ENCODE data around the gene LRRC34.
A peak's percentile ranks its signal among the peaks of the same experiment; 100 is the strongest.

The LRRC34 gene

DNA sequence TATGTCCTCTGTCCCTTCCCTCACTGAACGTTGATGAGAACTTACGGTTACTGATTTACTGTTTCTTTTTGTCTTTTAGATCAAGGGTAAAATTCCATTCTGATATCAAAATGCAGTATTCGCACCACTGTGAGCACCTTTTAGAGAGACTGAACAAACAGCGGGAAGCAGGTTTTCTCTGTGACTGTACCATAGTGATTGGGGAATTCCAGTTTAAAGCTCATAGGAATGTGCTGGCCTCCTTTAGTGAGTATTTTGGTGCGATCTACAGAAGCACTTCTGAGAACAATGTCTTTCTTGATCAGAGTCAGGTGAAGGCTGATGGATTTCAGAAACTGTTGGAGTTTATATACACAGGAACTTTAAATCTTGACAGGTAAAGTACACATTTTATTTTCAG, 38.5 kb downstream of the LRRC34 start (continued):
- TF ChIP-seq, protein P1, sequence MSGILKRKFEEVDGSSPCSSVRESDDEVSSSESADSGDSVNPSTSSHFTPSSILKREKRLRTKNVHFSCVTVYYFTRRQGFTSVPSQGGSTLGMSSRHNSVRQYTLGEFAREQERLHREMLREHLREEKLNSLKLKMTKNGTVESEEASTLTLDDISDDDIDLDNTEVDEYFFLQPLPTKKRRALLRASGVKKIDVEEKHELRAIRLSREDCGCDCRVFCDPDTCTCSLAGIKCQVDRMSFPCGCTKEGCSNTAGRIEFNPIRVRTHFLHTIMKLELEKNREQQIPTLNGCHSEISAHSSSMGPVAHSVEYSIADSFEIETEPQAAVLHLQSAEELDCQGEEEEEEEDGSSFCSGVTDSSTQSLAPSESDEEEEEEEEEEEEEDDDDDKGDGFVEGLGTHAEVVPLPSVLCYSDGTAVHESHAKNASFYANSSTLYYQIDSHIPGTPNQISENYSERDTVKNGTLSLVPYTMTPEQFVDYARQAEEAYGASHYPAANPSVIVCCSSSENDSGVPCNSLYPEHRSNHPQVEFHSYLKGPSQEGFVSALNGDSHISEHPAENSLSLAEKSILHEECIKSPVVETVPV (CRISPR knock-in tag; IDR thresholded peaks at IDR 0.05) = no peak
- TF ChIP-seq RARB (CRISPR knock-in tag; IDR thresholded peaks at IDR 0.05) = no peak
- TF ChIP-seq ESRRG (CRISPR knock-in tag; IDR thresholded peaks at IDR 0.05) = no peak

DNA sequence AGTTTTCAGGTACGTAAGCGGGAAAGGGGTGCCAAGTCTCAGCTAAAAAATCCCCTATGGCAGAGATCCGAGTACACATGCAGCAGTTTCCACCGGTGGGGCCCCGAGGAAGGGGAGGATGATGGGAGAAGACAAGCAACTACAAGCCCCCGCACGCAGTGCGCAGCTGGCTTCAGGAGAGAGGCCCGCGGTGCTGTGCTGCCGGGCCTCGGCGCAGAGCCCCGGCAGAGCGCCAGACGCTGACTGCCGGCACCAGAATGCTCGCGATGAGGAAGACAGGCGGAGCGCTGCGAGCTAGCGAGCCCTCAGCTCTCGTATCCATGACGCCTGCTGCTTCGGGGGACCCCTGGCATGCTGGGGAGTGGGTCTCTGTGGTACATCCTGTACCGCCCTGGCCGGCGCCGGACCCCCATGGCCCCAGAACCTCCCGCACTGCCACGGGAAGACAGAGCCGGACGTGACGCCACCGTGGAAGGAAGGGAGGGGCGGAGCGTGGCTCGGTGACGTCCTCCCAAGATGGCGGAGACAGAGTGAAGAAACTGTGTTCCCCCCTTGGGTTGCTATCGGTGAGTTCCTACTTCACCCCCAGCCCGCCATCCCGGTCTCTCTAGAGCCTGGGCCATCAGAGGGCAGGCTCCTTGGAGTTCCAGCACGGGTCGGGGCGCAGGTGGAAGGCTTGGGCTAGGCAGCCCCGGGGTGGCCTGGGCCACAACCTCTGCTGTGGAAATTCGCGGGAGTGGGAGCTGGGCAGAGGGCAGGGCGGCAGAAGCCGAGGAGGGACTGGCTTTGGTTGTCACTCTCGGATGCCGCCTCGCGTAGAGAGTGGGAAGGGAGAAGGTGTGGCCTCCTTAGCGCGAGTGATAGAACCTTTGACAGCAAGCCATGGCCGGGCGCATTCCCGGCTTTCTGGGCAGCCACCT, 39.5 kb downstream of the LRRC34 start, which contains the start of gene MYNN:
MYNN (plus strand) TSS at position 500 of the 920 bp plus-strand sequence. CDS start 900 bp downstream, outside the sequence.
- ATAC-seq = peak; percentile 88
- TF ChIP-seq ARNTL (CRISPR knock-in tag; IDR thresholded peaks at IDR 0.05; ENCODE audit: borderline replicate concordance, low read depth) = no peak
- TF ChIP-seq TCF4 (CRISPR knock-in tag; IDR thresholded peaks at IDR 0.05; ENCODE audit: borderline replicate concordance) = no peak
- TF ChIP-seq ZC3H10 (CRISPR knock-in tag; IDR thresholded peaks at IDR 0.05) = no peak
- no peak for TF ChIP-seq ZNF70 (CRISPR knock-in tag; IDR thresholded peaks at IDR 0.05)
- TF ChIP-seq POU6F1 (CRISPR knock-in tag; IDR thresholded peaks at IDR 0.05; ENCODE audit: borderline replicate concordance, low read depth) = no peak
- TF ChIP-seq, protein P2, sequence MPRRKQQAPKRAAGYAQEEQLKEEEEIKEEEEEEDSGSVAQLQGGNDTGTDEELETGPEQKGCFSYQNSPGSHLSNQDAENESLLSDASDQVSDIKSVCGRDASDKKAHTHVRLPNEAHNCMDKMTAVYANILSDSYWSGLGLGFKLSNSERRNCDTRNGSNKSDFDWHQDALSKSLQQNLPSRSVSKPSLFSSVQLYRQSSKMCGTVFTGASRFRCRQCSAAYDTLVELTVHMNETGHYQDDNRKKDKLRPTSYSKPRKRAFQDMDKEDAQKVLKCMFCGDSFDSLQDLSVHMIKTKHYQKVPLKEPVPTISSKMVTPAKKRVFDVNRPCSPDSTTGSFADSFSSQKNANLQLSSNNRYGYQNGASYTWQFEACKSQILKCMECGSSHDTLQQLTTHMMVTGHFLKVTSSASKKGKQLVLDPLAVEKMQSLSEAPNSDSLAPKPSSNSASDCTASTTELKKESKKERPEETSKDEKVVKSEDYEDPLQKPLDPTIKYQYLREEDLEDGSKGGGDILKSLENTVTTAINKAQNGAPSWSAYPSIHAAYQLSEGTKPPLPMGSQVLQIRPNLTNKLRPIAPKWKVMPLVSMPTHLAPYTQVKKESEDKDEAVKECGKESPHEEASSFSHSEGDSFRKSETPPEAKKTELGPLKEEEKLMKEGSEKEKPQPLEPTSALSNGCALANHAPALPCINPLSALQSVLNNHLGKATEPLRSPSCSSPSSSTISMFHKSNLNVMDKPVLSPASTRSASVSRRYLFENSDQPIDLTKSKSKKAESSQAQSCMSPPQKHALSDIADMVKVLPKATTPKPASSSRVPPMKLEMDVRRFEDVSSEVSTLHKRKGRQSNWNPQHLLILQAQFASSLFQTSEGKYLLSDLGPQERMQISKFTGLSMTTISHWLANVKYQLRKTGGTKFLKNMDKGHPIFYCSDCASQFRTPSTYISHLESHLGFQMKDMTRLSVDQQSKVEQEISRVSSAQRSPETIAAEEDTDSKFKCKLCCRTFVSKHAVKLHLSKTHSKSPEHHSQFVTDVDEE (CRISPR knock-in tag; IDR thresholded peaks at IDR 0.05) = no peak
- TF ChIP-seq ZNF8 (CRISPR knock-in tag; IDR thresholded peaks at IDR 0.05) = no peak
- no peak for TF ChIP-seq RARB (CRISPR knock-in tag; IDR thresholded peaks at IDR 0.05)
- TF ChIP-seq ISL1 (CRISPR knock-in tag; IDR thresholded peaks at IDR 0.05) = no peak
- no peak for TF ChIP-seq PPARA (CRISPR knock-in tag; IDR thresholded peaks at IDR 0.05; ENCODE audit: borderline replicate concordance)
- TF ChIP-seq PATZ1 (CRISPR knock-in tag; IDR thresholded peaks at IDR 0.05; ENCODE audit: borderline replicate concordance) = no peak
- no peak for TF ChIP-seq ESRRG (CRISPR knock-in tag; IDR thresholded peaks at IDR 0.05)
- TF ChIP-seq ZFP30 (CRISPR knock-in tag; IDR thresholded peaks at IDR 0.05) = no peak
- TF ChIP-seq, protein P1 (CRISPR knock-in tag; IDR thresholded peaks at IDR 0.05) = no peak
- no peak for TF ChIP-seq BACH2 (CRISPR knock-in tag; IDR thresholded peaks at IDR 0.05; ENCODE audit: borderline replicate concordance)

DNA sequence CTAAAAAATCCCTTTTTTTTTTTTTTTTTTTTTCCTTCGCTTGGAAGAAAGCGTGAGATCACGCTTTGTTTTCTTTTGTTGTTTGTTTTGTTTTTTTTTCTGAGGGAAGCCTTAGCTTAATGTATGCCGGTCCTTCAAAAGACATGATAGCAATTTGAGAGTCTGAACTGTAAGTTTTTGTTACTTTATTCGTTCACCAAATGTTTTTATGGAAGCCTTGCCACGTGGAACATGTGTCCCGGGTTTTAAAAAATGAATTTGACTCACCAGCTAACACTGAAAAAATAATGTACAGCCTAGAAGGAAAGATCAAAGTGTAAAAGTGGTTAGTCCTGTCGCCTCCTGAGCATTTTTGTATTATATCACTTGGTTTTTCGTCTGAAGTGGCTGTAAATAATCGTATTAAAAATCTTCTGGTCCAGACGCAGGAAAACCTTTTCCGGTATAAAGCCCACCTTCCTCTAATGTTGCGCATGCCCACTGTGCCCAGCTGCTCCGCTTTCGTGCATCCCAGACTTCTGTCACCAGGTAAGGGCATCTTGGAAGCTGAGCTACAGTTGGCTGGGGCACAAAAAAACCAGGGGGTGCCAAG, 40.3 kb downstream of the LRRC34 start:
- peak; percentile 75 for ATAC-seq
- TF ChIP-seq CSDC2 (CRISPR knock-in tag; IDR thresholded peaks at IDR 0.05) (no peak), ZFP30 (CRISPR knock-in tag; IDR thresholded peaks at IDR 0.05) (no peak), POU6F1 (CRISPR knock-in tag; IDR thresholded peaks at IDR 0.05; ENCODE audit: borderline replicate concordance, low read depth) (no peak), ZNF8 (CRISPR knock-in tag; IDR thresholded peaks at IDR 0.05) (no peak)

Measured in SK-N-SH treated with all-trans-retinoic acid at 6 μM for 48 hours (cell line).